ENCODE measurements around the gene PIP5K1B.

DNA sequence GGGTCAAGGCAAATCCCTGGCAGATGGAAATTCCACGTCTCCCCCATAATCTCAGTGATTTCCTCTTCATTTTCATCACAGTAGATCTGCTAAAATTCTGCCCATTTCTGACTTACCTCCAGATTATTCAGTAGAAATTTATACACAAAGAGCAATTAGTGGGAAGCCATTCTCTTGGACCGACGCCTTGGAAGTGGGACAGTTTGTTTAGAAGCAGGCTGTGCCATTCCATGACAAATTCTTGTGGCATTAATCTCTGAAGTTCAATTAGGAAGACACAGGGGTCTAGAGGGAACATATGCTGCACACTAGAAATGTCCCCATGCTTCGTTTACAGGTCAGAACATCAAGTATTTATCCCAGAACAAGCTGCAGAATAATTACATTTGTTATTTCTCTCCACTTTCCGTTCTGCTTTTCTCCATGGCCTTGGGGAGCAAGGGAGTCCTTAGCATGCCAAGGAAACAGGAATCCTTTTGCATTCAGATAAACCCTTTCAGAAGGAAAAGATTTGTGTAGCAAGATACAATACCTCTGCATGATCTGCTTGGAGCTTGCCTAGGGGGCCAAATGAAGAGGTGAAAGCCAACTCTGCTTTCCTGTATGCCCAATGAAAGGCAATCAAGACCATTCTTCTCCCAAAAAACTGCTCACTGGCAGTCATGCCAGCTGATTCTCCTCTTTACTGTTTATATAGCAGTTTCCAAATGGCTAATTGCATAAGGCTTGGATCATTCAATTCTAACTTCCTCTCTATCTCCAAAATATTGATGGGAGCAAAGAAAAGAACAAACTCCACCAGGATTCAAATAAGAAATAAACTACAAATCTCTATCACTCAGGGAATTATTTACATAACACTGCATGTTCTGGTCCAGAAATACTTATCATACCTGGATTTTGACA is 311.4 kb downstream of the PIP5K1B start:
- TF ChIP-seq, protein P1, sequence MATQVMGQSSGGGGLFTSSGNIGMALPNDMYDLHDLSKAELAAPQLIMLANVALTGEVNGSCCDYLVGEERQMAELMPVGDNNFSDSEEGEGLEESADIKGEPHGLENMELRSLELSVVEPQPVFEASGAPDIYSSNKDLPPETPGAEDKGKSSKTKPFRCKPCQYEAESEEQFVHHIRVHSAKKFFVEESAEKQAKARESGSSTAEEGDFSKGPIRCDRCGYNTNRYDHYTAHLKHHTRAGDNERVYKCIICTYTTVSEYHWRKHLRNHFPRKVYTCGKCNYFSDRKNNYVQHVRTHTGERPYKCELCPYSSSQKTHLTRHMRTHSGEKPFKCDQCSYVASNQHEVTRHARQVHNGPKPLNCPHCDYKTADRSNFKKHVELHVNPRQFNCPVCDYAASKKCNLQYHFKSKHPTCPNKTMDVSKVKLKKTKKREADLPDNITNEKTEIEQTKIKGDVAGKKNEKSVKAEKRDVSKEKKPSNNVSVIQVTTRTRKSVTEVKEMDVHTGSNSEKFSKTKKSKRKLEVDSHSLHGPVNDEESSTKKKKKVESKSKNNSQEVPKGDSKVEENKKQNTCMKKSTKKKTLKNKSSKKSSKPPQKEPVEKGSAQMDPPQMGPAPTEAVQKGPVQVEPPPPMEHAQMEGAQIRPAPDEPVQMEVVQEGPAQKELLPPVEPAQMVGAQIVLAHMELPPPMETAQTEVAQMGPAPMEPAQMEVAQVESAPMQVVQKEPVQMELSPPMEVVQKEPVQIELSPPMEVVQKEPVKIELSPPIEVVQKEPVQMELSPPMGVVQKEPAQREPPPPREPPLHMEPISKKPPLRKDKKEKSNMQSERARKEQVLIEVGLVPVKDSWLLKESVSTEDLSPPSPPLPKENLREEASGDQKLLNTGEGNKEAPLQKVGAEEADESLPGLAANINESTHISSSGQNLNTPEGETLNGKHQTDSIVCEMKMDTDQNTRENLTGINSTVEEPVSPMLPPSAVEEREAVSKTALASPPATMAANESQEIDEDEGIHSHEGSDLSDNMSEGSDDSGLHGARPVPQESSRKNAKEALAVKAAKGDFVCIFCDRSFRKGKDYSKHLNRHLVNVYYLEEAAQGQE (IDR thresholded peaks at IDR 0.05), result no peak
- TF ChIP-seq YY1 (IDR thresholded peaks at IDR 0.05), result no peak
- no peak for TF ChIP-seq RAD21 (IDR thresholded peaks at IDR 0.05)
